Transverse colon (tissue), 4 donors: Measurements from ENCODE around the gene NUP50.

Experiments
- CTCF ChIP-seq, 5 experiments: fragments of 200-600 bp in 3 of 5; fragments of 450-650 bp in 2 of 5; sonication (generic) in 3 of 5; IDR thresholded peaks; 1 replicate in 2 of 5; 2 replicates in 3 of 5; pipeline ENCODE4 v1.5.1; 2016 to 2017; ENCODE audit warnings: antibody characterized with exemption in 5 of 5, inconsistent platforms in 3 of 5, mild to moderate bottlenecking in 2 of 5, moderate library complexity in 1 of 5
- POLR2A ChIP-seq: fragments of 450-650 bp; IDR thresholded peaks from one replicate; pipeline ENCODE4 v1.6.1; 2016; ENCODE audit warnings: antibody characterized with exemption, mild to moderate bottlenecking, moderate library complexity
- POLR2AphosphoS5 ChIP-seq, 3 donors: sonication (generic); formaldehyde crosslinking; IDR thresholded peaks; one replicate each; pipeline ENCODE4 v1.6.1; 2016; ENCODE audit warnings: antibody characterized with exemption in 3 of 3

GRCh38 chr22:45203150-45203951 lies 39.6 kb downstream of the NUP50 start:
- TF ChIP-seq CTCF (IDR thresholded peaks at IDR 0.05) (no peak), POLR2AphosphoS5 (IDR thresholded peaks at IDR 0.05) (no peak), POLR2A (no peak)
